Epithelial cell of proximal tubule (primary cell): Measurements from ENCODE around the gene ELAVL1. TPM values are rescaled to one million over a fixed set of nuclear protein-coding genes. Genes with fewer than 3 reads are reported as not detected.
A peak's percentile ranks its signal among the peaks of the same experiment; 100 is the strongest.

Source experiments
- DNase-seq: peaks from one replicate; pipeline ENCODE4 v3.0.0-alpha.2; 2011; ENCODE audit warnings: low read depth
- H3K4me3 ChIP-seq: 2 replicates; pipeline ENCODE4 v1.5.1; 2011; ENCODE audit warnings: low read depth, mild to moderate bottlenecking, low read length
- total RNA-seq: library from RNA; depleted of rRNA; stranded (reverse); fragments of >200 nt; gene quantifications from 2 replicates; pipeline ENCODE4 v1.2.3, GENCODE V29; 2015
- TF ChIP-seq, protein P1 (sequence below): conservative IDR thresholded peaks from 2 replicates; pipeline ENCODE4 v1.5.1; 2012; ENCODE audit warnings: low read depth, mild to moderate bottlenecking, low read length

The ELAVL1 gene
- total RNA-seq, 1 donor from 2014 or later = 28.6 TPM

DNA sequence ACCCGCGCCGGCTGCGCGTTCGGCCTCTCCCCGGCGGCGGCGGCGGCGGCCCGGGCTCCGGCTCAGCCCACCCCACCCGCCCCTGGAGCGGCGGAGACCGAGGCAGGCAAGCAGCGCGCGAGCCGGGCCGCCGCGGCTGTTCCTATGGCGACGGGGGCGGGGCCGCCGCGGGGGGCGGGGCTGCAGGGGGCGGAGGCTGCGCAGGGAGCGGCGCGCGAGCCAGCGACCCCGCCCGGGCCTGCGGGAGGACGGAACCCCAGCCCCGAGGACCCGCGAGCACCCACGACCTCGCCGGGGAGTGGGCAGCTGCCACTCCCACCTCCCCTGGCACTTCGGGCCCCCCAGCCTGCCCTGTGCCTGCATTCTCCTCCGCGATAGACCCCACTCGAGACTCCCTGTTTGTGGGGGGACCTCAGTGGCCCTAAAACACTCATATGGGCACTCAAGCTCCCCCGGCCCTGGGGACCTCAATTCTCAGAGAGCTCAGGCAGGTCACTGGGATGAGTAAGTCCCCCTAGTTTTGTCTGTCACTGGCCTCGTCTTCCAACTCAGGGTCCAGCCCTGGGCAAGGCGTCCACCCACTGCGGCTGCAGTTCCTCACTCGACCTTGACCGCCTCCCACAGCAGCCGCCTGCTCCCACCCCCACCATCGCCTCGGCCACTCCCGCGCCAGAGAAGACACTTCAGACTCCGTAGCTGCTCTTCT is 79.3 kb downstream of the ELAVL1 start, which contains the start of gene CTXN1:
CTXN1 (minus strand) TSS at position 115 of the 706 bp plus-strand sequence. CDS start 597 bp downstream, outside the sequence.
- peak within 1 kb of the TSS; percentile 58 for H3K4me3 ChIP-seq
- no peak for DNase-seq
- TF ChIP-seq, protein P1, sequence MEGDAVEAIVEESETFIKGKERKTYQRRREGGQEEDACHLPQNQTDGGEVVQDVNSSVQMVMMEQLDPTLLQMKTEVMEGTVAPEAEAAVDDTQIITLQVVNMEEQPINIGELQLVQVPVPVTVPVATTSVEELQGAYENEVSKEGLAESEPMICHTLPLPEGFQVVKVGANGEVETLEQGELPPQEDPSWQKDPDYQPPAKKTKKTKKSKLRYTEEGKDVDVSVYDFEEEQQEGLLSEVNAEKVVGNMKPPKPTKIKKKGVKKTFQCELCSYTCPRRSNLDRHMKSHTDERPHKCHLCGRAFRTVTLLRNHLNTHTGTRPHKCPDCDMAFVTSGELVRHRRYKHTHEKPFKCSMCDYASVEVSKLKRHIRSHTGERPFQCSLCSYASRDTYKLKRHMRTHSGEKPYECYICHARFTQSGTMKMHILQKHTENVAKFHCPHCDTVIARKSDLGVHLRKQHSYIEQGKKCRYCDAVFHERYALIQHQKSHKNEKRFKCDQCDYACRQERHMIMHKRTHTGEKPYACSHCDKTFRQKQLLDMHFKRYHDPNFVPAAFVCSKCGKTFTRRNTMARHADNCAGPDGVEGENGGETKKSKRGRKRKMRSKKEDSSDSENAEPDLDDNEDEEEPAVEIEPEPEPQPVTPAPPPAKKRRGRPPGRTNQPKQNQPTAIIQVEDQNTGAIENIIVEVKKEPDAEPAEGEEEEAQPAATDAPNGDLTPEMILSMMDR = no peak

DNA sequence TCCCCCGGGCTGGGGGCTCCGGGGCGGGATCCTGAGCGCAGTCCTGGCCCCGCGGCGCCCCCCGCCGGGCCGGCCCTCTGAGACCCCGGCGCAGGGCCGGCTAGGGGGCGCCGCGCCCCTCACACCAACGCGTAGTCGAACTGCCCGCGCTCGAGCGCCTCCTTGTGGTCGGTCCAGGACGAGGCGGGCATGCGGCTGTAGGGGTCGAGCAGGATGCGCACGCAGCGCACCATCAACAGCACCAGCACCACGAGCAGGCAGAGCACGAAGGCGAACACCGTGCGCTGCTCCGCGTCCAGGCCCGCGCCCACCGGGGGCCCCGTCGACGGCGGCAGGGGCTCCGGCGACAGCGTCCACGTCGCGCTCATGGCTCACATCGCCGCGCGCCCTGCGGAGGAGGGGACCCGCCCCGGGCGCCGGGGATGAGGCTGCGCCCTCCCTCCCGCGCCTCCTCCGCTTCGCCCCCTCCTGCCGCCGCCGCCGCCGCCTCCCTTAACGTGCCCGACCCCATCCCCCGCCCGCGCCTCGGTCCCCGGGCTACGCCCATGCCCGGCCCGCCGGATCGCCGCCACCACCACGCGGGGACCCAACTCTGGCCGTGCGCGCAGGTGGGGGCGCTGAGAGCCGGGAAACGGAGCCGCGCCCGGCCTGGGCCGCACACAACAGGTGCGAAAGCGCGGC is 80.1 kb downstream of the ELAVL1 start:
- TF ChIP-seq, protein P1 = peak; percentile 74
- peak overlapping the region; percentile 54 for H3K4me3 ChIP-seq
- no peak for DNase-seq

DNA sequence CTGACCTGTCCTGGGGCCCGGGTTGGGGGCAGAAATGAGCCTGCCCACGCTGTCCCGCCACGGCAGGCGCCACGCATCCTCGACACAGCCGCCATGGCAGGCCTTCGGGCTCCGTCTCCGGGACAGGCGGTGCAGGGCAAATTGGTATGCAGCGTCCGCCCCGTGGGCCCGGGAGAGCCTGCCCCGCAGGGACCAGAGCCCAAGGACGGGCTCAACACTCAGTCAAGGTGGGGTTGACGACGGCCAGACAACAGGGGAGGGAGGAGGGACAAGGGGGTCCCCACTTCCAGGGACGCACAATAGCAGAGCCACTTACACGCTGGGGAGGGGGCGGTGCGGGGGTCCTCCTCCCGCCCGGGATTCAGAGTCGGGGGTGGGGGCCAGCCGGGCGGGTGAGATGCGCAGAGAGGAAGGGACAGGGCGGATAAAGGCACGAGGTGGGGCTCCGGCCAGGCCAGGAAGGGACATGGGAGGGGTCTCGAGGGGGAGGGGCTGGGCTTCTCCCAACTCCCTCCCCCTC is 80.7 kb downstream of the ELAVL1 start:
- TF ChIP-seq, protein P1 = no peak
- peak overlapping the region; percentile 54 for H3K4me3 ChIP-seq
- no peak for DNase-seq

DNA sequence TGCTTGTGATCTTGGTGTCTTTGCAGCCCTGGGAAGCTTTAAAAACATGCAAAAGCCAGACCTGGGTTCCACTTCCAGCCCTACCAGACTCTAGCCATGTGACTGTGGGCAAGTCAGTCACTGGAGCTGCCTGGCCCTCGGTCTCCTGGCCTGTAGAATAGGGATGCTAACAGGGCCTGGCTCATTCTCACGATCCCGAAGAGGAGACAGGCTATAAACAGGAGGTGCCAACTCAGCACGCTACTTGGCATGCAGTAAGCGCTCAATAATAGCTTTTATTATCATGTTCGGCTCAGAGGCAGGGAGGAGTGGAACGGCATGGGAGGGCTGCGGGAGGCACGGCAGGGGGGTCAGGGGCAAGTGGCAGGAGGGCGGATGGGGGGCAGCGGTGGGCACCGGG is 81.2 kb downstream of the ELAVL1 start:
- no peak for DNase-seq
- H3K4me3 ChIP-seq = no peak overlapping the region
- TF ChIP-seq, protein P1 = no peak

DNA sequence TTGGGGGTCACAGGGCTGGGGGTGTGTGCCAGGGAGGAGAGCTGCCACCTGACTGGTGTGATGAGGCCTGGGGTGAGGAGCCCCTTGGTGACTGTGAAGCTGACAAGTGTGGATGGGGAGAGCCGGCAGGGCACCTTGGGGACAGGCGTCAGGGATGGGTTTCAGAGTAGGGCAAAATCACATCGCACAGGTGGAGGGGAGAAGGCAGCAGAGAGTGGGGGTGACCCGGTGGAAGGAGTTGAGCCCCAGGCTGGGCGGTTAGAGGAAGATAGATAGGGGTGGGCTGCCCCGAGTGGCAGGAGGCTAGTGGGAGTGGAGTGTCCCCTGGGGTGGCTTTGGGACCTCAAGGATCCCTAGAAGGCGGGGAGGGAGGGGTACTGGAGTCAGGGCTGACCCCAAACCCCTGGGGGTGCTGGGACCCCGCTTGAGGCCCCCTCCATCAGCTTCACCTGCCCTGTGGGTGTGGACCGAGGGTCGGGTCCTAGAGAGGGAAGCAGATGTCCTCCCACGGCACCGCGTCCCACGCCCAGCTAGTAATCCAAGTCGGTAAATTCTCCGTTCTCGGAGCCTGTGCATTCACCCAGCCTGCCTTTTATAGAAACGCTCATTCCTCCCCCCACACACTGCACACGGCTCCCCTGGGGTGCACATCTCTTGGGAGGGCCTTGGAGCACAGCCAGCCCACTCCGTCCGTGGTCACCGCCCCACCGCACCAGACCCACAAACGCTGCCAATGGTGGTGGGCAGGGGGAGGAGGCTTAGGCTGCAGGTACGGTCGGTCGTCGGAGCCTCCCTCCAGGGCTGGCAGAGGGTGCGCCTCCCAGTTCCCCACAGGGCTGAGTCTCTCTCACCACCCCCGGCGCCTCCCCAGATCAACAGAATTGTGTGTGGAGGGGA is 81.9 kb downstream of the ELAVL1 start:
- no peak overlapping the region for H3K4me3 ChIP-seq
- DNase-seq = no peak
- TF ChIP-seq, protein P1 = no peak

DNA sequence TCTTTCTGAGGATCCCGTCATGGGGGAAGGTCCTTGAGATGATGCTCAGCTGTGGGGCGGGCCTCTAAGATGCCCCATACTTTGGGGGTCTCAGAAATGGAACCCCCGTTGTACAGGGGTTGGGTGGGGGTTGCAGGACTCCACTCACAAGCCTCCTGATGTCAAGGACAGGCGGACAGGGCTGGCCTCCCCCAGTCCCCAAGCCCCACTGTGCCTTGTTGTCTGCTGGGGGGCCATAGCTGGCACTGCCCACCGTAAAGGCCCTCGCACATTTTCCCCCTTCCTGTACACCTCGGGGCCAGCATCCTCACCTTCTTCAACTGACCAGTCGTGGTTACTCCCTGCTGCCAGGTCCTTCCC is 82.6 kb downstream of the ELAVL1 start:
- TF ChIP-seq, protein P1 = no peak
- H3K4me3 ChIP-seq = no peak overlapping the region
- no peak for DNase-seq
